Stimulated activated CD4-positive, alpha-beta T cell treated with anti-CD3 and anti-CD28 coated beads, Interleukin-4, amount 100 ng/mL, for 24 hours (primary cell): ENCODE measurements around the gene LTBP3.

ENCODE experiments used
- DNase-seq: peaks from one replicate; pipeline ENCODE4 v3.0.0-alpha.2; 2020

LTBP3 gene

DNA sequence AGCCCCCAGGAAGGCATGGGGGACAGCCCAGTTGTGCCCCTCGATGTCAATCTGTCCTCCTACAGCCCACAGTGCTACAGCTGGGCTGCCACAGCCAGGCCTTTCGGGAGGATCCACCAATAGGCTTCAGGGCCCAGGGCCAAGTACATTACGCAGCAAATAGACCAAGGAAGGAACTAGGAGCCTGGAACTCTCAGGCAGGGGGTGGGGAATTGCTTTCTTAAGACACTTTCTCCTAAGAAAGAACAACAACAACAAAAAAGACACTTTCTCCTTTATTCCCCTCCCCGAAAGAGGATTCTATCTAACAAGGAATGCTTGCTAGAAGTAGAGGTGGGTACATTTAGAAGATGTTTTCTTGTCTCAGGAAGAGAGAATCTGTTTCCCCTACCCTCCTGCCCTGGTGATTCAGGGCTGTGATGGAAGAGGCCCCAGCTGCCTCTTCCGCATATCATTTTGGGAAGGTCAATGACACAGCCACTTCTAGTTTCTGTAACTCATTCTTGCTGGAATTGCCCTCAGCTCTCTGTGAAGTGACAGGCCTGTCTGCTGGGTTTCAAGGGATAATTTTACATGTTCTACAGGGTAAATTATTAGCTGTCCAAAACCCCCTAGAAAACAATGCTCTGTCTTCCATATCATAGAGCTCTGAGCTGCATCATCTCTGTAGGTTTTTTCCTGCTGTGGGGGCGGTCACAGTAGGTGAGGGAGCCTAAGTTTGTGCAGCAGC lies 65.4 kb downstream of the LTBP3 start:
- DNase-seq, result peak; percentile 48

DNA sequence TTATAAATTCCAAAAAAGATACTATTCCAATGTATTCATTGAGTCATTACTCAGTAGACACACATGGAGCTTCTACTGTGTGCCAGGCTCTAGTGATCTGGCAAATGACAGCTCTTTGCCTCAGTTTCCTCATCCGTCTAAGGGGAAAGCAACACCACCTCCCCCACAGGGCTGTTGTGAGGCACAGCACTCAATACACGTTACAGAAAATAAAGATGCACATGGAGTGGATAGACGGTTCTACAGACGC lies 65.8 kb downstream of the LTBP3 start:
- DNase-seq, result no peak

GRCh38 chr11:65491614-65492386 lies 66.4 kb downstream of the LTBP3 start:
- DNase-seq, result no peak

GRCh38 chr11:65491163-65491465 lies 67.0 kb downstream of the LTBP3 start:
- DNase-seq, result no peak

- DNase-seq, result no peak
These were observed 68.3 kb downstream of the LTBP3 start for GRCh38 chr11:65489706-65490320.

DNA sequence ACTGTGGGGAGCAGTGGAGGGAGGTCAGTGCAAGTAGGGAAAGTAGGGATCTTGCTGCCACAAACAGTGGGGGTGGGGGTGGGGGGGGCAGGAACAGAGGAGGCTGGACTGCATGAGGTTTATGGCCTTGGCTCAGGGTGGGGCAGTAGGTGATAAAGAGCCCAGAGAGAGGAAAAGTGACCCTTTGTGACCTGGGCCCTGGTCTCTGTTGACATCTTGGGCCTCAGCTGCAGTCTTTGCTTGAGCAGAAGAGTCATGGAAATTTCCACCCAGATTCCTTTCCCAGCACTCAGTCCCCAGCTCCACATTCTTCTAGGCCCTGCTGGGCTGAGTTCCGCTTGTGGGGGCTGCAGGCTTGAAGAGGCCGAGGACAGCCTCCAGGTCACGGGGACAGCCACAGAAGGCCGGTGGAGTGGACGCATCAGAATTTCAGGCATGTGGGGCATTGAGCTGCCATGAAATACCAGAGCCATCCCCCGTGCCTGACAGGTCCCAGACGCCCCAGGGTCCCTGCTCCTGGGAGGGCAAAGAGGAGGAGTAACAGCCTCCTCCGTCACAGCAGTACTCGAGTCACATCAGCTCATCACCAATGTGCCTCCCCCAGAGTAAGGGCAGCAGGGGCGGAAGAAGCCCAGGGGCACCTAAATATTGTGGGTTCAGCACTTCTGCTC lies 69.0 kb downstream of the LTBP3 start:
- no peak for DNase-seq
